Ishikawa (cell line): Measurements from ENCODE around the gene DLD.

Source experiments
- CREB1 ChIP-seq: IDR thresholded peaks from 2 replicates; pipeline ENCODE4 v1.6.1; 2012; ENCODE audit warnings: low read depth
- EP300 ChIP-seq: IDR thresholded peaks from 2 replicates; pipeline ENCODE4 v1.6.1; 2012; ENCODE audit warnings: borderline replicate concordance
- FOXM1 ChIP-seq: IDR thresholded peaks from 2 replicates; pipeline ENCODE4 v1.6.1; 2012; ENCODE audit warnings: low read depth, borderline replicate concordance
- NFIC ChIP-seq: IDR thresholded peaks from 2 replicates; pipeline ENCODE4 v1.6.1; 2012
- TAF1 ChIP-seq: IDR thresholded peaks from 2 replicates; pipeline ENCODE4 v1.6.1; 2012; ENCODE audit warnings: low read depth, mild to moderate bottlenecking

DNA sequence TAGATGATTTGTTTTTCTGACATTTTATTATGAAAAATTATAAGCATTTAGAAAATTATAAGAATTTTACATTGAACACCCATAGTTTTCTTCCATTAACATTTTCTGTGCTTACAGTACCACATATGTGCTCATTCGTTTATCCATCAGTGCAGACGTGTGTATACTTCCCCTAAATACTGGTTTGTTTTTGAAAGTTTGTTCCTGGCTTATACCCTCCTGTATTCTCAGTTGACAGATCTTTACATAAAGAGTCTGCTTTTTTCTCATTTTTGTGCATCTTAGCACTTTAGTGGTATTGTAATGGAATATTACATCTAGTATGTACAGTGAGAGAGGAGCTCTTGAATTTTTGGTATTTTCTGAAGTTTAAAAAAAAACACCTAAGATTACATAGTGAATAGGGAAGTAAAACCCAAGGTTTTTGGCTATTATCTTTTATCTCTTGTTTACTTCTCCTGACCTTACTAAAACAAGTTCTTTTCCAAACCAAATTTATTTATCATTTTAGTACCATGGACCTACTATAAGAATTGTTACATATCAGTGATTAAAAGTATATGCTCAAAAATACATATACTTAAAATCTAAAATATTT, 8.1 kb downstream of the DLD start:
- TF ChIP-seq EP300 (no peak), CREB1 (no peak), TAF1 (no peak), NFIC (no peak), FOXM1 (no peak)
